H1 (cell line): ENCODE measurements around the gene EDEM1. TPM values are rescaled to one million over a fixed set of nuclear protein-coding genes. Genes with fewer than 3 reads are reported as not detected.

ENCODE experiments used
- CHD7 ChIP-seq: fragments of 300-600 bp; sonication (generic); IDR thresholded peaks from 2 replicates; pipeline ENCODE4 v1.7.1; 2012; ENCODE audit warnings: low read length, moderate library complexity, mild to moderate bottlenecking, inconsistent platforms; ENCODE audit not compliant: insufficient replicate concordance
- HDAC2 ChIP-seq, 2 experiments: fragments of 300-600 bp in 1 of 2; sonication (generic) in 1 of 2; IDR thresholded peaks; 2 replicates each; pipeline ENCODE4 v1.6.1; 2011 to 2012; ENCODE audit warnings: low read depth in 2 of 2, low read length in 2 of 2, mild to moderate bottlenecking in 2 of 2, moderate library complexity in 2 of 2, borderline replicate concordance in 1 of 2, inconsistent platforms in 1 of 2
- POLR2AphosphoS5 ChIP-seq: IDR thresholded peaks from 2 replicates; pipeline ENCODE4 v1.6.1; 2011; ENCODE audit warnings: low read depth, low read length
- polyA plus RNA-seq, 7 experiments: library from polyadenylated mRNA; depleted of rRNA in 3 of 7; stranded (reverse) in 5 of 7; unstranded in 2 of 7; fragments of >200 nt in 5 of 7; fragments of 200-250 nt in 2 of 7; gene quantifications; 1 replicate in 5 of 7; 2 replicates in 1 of 7; 4 replicates in 1 of 7; pipeline versions ENCODE4 v1.2.1 to v1.2.3, GENCODE V29; 2011 to 2013; ENCODE audit warnings: missing spikeins in 2 of 7, mixed read lengths in 2 of 7
- total RNA-seq: library from RNA; stranded (reverse); fragmentation: NEBNext Ultra II Directional; extraction: Animal tissue kit (Norgen Biotek cat#: 25700); gene quantifications from 2 replicates; pipeline ENCODE4 v1.2.1, GENCODE V29; 2021

Gene EDEM1
- total and polyA plus RNA-seq, 2 of the 8 experiments (the other 6 are each of a cell fraction or from before 2014, with no cell fraction given): 4.8 to 16.4 TPM

GRCh38 chr3:5248822-5249221 is 61.3 kb downstream of the EDEM1 start (continued):
- no peak for TF ChIP-seq CHD7
- TF ChIP-seq HDAC2 (IDR thresholded peaks at IDR 0.05; ENCODE audit: borderline replicate concordance in 1 of 2, low read depth in 2 of 2, low read length in 2 of 2): no peak
- no peak for TF ChIP-seq POLR2AphosphoS5
